LNCaP clone FGC (cell line): ENCODE data around the gene PTPRG.

Experiments
- DNase-seq: peaks from one replicate; pipeline ENCODE4 v3.0.0-alpha.2; 2011; ENCODE audit warnings: low read depth
- H3K4me3 ChIP-seq: 2 replicates; pipeline ENCODE4 v1.5.1; 2011; ENCODE audit warnings: mild to moderate bottlenecking, low read depth, low read length, control low read depth
- TF ChIP-seq, protein P1 (sequence below): IDR thresholded peaks from 2 replicates; pipeline ENCODE4 v1.5.1; 2012; ENCODE audit warnings: mild to moderate bottlenecking; ENCODE audit not compliant: control insufficient read depth, insufficient read depth; ENCODE audit errors: extremely low read depth

PTPRG gene

DNA sequence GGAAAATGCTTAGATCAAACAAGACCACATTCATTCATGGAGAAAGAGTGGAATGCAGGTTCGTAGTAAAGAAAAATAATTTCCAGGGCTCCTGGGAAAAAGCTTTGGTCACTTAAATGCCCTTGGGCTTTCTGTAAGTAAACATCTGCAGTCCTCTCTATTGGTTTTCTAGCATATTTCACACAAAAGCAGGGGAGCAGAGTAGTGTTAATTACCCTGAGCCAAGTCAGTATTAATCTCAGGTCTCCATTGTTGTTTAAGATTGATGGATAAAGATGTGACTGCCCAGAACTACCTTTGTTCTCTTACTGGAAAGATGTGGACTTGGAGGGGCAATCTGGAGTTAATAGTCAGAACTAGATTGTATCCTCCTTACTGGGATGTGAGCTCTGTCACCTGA is 242.6 kb downstream of the PTPRG start:
- no peak overlapping the region for H3K4me3 ChIP-seq
- TF ChIP-seq, protein P1, sequence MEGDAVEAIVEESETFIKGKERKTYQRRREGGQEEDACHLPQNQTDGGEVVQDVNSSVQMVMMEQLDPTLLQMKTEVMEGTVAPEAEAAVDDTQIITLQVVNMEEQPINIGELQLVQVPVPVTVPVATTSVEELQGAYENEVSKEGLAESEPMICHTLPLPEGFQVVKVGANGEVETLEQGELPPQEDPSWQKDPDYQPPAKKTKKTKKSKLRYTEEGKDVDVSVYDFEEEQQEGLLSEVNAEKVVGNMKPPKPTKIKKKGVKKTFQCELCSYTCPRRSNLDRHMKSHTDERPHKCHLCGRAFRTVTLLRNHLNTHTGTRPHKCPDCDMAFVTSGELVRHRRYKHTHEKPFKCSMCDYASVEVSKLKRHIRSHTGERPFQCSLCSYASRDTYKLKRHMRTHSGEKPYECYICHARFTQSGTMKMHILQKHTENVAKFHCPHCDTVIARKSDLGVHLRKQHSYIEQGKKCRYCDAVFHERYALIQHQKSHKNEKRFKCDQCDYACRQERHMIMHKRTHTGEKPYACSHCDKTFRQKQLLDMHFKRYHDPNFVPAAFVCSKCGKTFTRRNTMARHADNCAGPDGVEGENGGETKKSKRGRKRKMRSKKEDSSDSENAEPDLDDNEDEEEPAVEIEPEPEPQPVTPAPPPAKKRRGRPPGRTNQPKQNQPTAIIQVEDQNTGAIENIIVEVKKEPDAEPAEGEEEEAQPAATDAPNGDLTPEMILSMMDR: no peak
- no peak for DNase-seq

- no peak overlapping the region for H3K4me3 ChIP-seq
- DNase-seq: no peak
- TF ChIP-seq, protein P1: no peak
Observed at GRCh38 chr3:61804782-61805181, 243.4 kb downstream of the PTPRG start.

GRCh38 chr3:61805510-61806080 is 244.2 kb downstream of the PTPRG start:
- DNase-seq: no peak
- TF ChIP-seq, protein P1: no peak
- no peak overlapping the region for H3K4me3 ChIP-seq

- TF ChIP-seq, protein P1: no peak
- no peak for DNase-seq
- no peak overlapping the region for H3K4me3 ChIP-seq
Observed at GRCh38 chr3:61806810-61807209, 245.4 kb downstream of the PTPRG start.

- TF ChIP-seq, protein P1: no peak
- DNase-seq: no peak
- H3K4me3 ChIP-seq: no peak overlapping the region
Observed at GRCh38 chr3:61807865-61808276, 246.5 kb downstream of the PTPRG start.

DNA sequence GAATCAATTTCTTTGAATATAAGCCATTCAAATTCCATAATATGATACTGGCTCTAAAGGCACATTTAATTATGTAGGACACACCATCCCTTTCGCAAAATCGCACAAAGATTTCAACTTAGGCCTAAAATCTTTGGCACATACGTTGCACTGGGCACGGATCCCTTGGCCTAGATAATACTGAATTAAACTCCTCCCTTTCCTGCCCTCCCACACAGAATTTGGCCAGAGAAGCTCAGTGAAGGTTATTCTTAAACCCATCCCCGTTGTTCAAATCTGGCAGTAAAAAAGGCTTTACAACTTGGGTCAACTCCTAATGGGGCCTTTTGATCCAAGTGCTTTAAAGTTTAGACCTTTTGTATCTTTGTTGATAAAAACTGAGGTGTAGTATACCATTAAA is 247.2 kb downstream of the PTPRG start:
- no peak for DNase-seq
- TF ChIP-seq, protein P1: no peak
- H3K4me3 ChIP-seq: no peak overlapping the region

DNA sequence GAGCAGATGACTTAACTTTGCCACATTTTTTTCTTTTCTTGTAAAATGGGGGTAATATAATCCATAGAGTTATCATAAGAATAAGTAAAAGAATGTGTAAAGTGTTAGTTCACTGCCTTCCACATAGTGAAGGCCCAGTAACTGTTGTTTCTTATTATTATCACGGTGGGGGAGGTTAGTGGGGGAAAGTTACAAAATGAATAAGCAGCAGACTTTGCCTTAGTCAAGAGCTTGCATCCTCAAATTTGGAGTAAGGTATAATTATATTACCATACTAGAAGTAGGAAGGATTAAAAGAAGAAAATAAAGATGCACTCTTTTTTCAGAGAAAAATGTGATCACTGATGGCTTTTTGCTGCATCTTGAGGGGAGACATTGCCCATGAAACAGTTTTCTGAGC is 247.6 kb downstream of the PTPRG start:
- TF ChIP-seq, protein P1: no peak
- H3K4me3 ChIP-seq: no peak overlapping the region
- no peak for DNase-seq
